GM19438 (cell line): Measurements from ENCODE around the gene GAMT.
"Not testable (repeated sequence)": the region's sequence is repeated elsewhere in the genome, so short reads cannot be mapped to it uniquely, and the experiment has no call there.

ENCODE experiments used
- ATAC-seq: cut with Tn5 transposase; IDR thresholded peaks from one replicate; pipeline ENCODE4 v1.9.1; 2021; ENCODE audit warnings: low read depth; ENCODE audit not compliant: unreplicated experiment

Gene GAMT

GRCh38 chr19:1420085-1420484 is 18.7 kb upstream of the GAMT start:
- not testable (repeated sequence) for ATAC-seq

GRCh38 chr19:1418951-1419738 is 17.8 kb upstream of the GAMT start:
- no peak for ATAC-seq

- ATAC-seq, result no peak
Measured at GRCh38 chr19:1418496-1418775, 17.1 kb upstream of the GAMT start.

- no peak for ATAC-seq
Measured at GRCh38 chr19:1417681-1418495, 16.5 kb upstream of the GAMT start.

- ATAC-seq, result no peak
Measured at GRCh38 chr19:1417145-1417544, 15.8 kb upstream of the GAMT start.

- ATAC-seq, result no peak
Measured at GRCh38 chr19:1416014-1416841, 14.9 kb upstream of the GAMT start.

GRCh38 chr19:1412995-1413800 is 11.9 kb upstream of the GAMT start:
- ATAC-seq, result no peak

- ATAC-seq, result no peak
Measured at GRCh38 chr19:1412323-1412923, 11.1 kb upstream of the GAMT start.

GRCh38 chr19:1411255-1412191 is 10.2 kb upstream of the GAMT start:
- no peak for ATAC-seq

GRCh38 chr19:1410789-1411188 is 9.4 kb upstream of the GAMT start:
- ATAC-seq, result no peak

- no peak for ATAC-seq
Measured at GRCh38 chr19:1410136-1410786, 8.9 kb upstream of the GAMT start.

- ATAC-seq, result no peak
Measured at GRCh38 chr19:1409204-1410005, 8.1 kb upstream of the GAMT start.

GRCh38 chr19:1408300-1409203 is 7.2 kb upstream of the GAMT start:
- ATAC-seq, result no peak

- ATAC-seq, result peak; percentile 51
Measured at GRCh38 chr19:1407528-1408299, 6.4 kb upstream of the GAMT start, which contains the start of gene DAZAP1. TSS of gene DAZAP1 (plus strand) at chr19:1407586. CDS start at chr19:1407774, 188 bp downstream.

GRCh38 chr19:1406774-1407527 is 5.6 kb upstream of the GAMT start:
- ATAC-seq, result peak; percentile 45
